Prostate gland (tissue), 2 donors: ENCODE results near the gene SERPINA4. TPM values are rescaled to one million over a fixed set of nuclear protein-coding genes. Genes with fewer than 3 reads are reported as not detected.

ENCODE experiments used
- DNase-seq: peaks from one replicate; pipeline ENCODE4 v3.0.0-alpha.2; 2019; ENCODE audit warnings: low spot score
- H3K27ac ChIP-seq, 2 donors: fragments of 200-600 bp; sonication (generic); 2 replicates each; pipeline ENCODE4 v1.5.1; 2017 to 2019
- H3K27me3 ChIP-seq: fragments of 200-600 bp; sonication (generic); replicated peaks from 2 replicates; pipeline ENCODE4 v1.5.1; 2019; ENCODE audit not compliant: insufficient read depth
- H3K36me3 ChIP-seq, 2 donors: fragments of 200-600 bp; sonication (generic); 1 replicate in 1 of 2; 2 replicates in 1 of 2; pipeline versions ENCODE4 v1.5.1 to v1.8.1; 2017 to 2019
- H3K4me1 ChIP-seq: fragments of 200-600 bp; sonication (generic); replicated peaks from 2 replicates; pipeline ENCODE4 v1.5.1; 2019
- H3K4me3 ChIP-seq, 2 donors: fragments of 200-600 bp; sonication (generic); 2 replicates each; pipeline ENCODE4 v1.5.1; 2017 to 2019
- H3K9me3 ChIP-seq: fragments of 200-600 bp; sonication (generic); 2 replicates; pipeline ENCODE4 v1.5.1; 2017
- POLR2A ChIP-seq: fragments of 450-650 bp; IDR thresholded peaks from one replicate; pipeline ENCODE4 v1.6.1; 2016; ENCODE audit warnings: antibody characterized with exemption, mild to moderate bottlenecking
- POLR2AphosphoS5 ChIP-seq: sonication (generic); formaldehyde crosslinking; IDR thresholded peaks from one replicate; pipeline ENCODE4 v1.6.1; 2017; ENCODE audit warnings: antibody characterized with exemption
- WGBS: methylation state at CpG from one replicate; pipeline ENCODE4 v1.1.5; 2018; 5-methylcytosine and 5-hydroxymethylcytosine counted together
- intact Hi-C: fragments of 100-400 bp; cut with DNase I; formaldehyde crosslinking; loops from one replicate; pipeline ENCODE4 v1.14.2; 2022
- total RNA-seq, 2 donors: library from RNA; depleted of rRNA; stranded (reverse); fragments of >200 nt; gene quantifications; one replicate each; pipeline ENCODE4 v1.1.0, GENCODE V29; 2016
- TF ChIP-seq, protein P1 (sequence below), 4 experiments: fragments of 200-600 bp in 2 of 4; fragments of 450-650 bp in 2 of 4; sonication (generic) in 2 of 4; IDR thresholded peaks; 1 replicate in 3 of 4; 2 replicates in 1 of 4; pipeline ENCODE4 v1.5.1; 2016 to 2019; ENCODE audit warnings: antibody characterized with exemption in 4 of 4, mild to moderate bottlenecking in 2 of 4, moderate library complexity in 2 of 4

SERPINA4 gene
- total RNA-seq, 2 donors from 2014 or later: 2.2 TPM; not detected in 1

DNA sequence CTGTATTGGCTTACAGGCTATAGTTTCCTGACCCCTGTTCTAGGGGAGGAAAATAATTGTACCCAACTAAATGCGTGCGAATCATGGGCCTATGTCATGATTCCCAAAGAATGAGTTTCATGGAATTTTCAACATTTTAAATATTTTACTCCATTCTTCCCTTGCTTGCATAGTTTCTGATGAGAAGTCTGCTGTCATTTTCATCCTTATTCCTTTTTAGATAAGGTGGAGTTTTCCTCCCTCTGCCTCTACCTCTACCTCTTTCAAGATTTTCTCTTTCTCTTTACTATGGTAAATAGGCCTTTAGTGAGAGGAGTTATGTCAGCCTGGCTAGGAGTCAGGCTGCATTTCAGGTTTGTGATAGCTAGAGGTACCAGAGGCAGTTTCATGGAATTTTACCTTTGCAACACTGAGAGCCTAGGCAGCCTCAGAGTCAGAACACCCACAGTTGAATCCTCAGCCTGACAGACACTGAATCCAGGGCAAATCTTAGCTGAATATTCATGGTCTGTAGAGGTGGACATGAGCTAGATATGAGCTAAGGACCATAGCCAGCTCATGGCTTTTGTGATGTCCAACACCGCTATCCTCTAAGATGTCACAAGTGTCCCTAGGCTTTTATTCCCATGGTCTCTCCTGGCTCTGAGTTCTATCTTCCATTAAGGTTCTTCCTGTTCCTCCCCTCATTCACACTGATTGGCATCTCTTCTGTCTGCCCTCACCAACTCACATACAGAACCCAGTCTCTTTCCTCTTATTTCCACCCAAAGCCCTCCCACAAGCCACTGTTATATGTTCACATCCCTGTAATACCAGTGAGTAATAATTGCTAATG lies 57.0 kb downstream of the SERPINA4 start:
- TF ChIP-seq, protein P1, sequence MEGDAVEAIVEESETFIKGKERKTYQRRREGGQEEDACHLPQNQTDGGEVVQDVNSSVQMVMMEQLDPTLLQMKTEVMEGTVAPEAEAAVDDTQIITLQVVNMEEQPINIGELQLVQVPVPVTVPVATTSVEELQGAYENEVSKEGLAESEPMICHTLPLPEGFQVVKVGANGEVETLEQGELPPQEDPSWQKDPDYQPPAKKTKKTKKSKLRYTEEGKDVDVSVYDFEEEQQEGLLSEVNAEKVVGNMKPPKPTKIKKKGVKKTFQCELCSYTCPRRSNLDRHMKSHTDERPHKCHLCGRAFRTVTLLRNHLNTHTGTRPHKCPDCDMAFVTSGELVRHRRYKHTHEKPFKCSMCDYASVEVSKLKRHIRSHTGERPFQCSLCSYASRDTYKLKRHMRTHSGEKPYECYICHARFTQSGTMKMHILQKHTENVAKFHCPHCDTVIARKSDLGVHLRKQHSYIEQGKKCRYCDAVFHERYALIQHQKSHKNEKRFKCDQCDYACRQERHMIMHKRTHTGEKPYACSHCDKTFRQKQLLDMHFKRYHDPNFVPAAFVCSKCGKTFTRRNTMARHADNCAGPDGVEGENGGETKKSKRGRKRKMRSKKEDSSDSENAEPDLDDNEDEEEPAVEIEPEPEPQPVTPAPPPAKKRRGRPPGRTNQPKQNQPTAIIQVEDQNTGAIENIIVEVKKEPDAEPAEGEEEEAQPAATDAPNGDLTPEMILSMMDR (IDR thresholded peaks at IDR 0.05): no peak
- no peak for TF ChIP-seq POLR2AphosphoS5
- TF ChIP-seq POLR2A: no peak
- intact Hi-C loops: no loop called here
- H3K27me3 ChIP-seq: no peaks in the 10 kb centered on the region
- no peak for DNase-seq
- H3K9me3 ChIP-seq: no peaks in the 10 kb centered on the region
- WGBS: over 99% methylated on average over 3 of the region's 3 CpGs
- no peaks in the 10 kb centered on the region for H3K36me3 ChIP-seq
- H3K4me3 ChIP-seq: no peak overlapping the region
- H3K27ac ChIP-seq: no peak overlapping the region
- H3K4me1 ChIP-seq: no peaks in the 10 kb centered on the region

DNA sequence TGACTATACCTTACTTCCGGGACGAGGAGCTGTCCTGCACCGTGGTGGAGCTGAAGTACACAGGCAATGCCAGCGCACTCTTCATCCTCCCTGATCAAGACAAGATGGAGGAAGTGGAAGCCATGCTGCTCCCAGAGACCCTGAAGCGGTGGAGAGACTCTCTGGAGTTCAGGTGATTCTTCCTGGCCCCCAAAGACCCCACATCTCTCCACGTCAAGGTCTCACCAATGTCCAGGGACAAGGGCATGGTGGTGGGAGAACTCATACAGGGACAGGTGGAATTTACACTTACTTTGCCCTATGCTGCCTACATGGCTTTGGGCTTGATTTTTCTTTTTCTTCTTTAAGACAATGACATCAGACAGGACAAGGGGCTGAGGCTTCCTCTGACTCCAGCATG lies 58.1 kb downstream of the SERPINA4 start:
- TF ChIP-seq POLR2A (no peak), POLR2AphosphoS5 (no peak)
- TF ChIP-seq, protein P1 (IDR thresholded peaks at IDR 0.05): no peak
- WGBS: 91% methylated on average over 6 of the region's 6 CpGs
- H3K36me3 ChIP-seq: no peaks in the 10 kb centered on the region
- no peaks in the 10 kb centered on the region for H3K9me3 ChIP-seq
- H3K4me3 ChIP-seq: no peak overlapping the region
- intact Hi-C loops: no loop called here
- no peaks in the 10 kb centered on the region for H3K27me3 ChIP-seq
- DNase-seq: no peak
- no peak overlapping the region for H3K27ac ChIP-seq
- H3K4me1 ChIP-seq: no peaks in the 10 kb centered on the region

Other genes starting within 250 kb of the SERPINA4 start
- not detected for gene SERPINA6, start 238.1 kb upstream of the SERPINA4 start, total RNA-seq
- not detected for gene SERPINA2, start 194.7 kb upstream of the SERPINA4 start, total RNA-seq
- gene SERPINA1, start 172.8 kb upstream of the SERPINA4 start, total RNA-seq: 1 to 10 TPM; 4.9 to 9.8 TPM
- not detected for gene SERPINA11, start 108.6 kb upstream of the SERPINA4 start, total RNA-seq
- not detected for gene SERPINA9, start 85.2 kb upstream of the SERPINA4 start, total RNA-seq
- 1 to 10 TPM in 1 of 2 donors, under 1 TPM in 1; 0.82 to 1.1 TPM for gene SERPINA12, start 52.0 kb upstream of the SERPINA4 start, total RNA-seq
- gene SERPINA5, start 20.0 kb downstream of the SERPINA4 start, total RNA-seq: 100 to 1,000 TPM in 1 of 2 donors, 1 to 10 TPM in 1; 2.6 to 936 TPM
- gene SERPINA3, start 50.9 kb downstream of the SERPINA4 start, total RNA-seq: 100 to 1,000 TPM; 352 to 505 TPM
- gene GSC, start 208.7 kb downstream of the SERPINA4 start, total RNA-seq: 1 to 10 TPM; 2.7 to 3.6 TPM